Liver (tissue), 3 donors: ENCODE data around the gene ARL3.

Source experiments
- FOXA1 ChIP-seq: IDR thresholded peaks from 2 replicates; pipeline ENCODE4 v1.6.1; 2016; ENCODE audit warnings: antibody characterized with exemption
- FOXA2 ChIP-seq: IDR thresholded peaks from 2 replicates; pipeline ENCODE4 v1.6.1; 2016; ENCODE audit warnings: antibody characterized with exemption
- JUND ChIP-seq, 2 donors: IDR thresholded peaks; 2 replicates each; pipeline ENCODE4 v1.6.1; 2016; ENCODE audit warnings: antibody characterized with exemption in 2 of 2
- RAD21 ChIP-seq, 2 donors: IDR thresholded peaks; 2 replicates each; pipeline ENCODE4 v1.6.1; 2016; ENCODE audit warnings: antibody characterized with exemption in 2 of 2, mild to moderate bottlenecking in 2 of 2
- SP1 ChIP-seq: IDR thresholded peaks from 2 replicates; pipeline ENCODE4 v1.6.1; 2018; ENCODE audit warnings: antibody characterized with exemption, mild to moderate bottlenecking
- TAF1 ChIP-seq: conservative IDR thresholded peaks from 2 replicates; pipeline ENCODE4 v1.6.1; 2016; ENCODE audit warnings: antibody characterized with exemption, mild to moderate bottlenecking
- YY1 ChIP-seq: IDR thresholded peaks from 2 replicates; pipeline ENCODE4 v1.6.1; 2016; ENCODE audit warnings: antibody characterized with exemption, mild to moderate bottlenecking
- TF ChIP-seq, protein P1 (sequence below): IDR thresholded peaks from 2 replicates; pipeline ENCODE4 v1.6.1; 2016; ENCODE audit warnings: antibody characterized with exemption
- TF ChIP-seq, protein P2 (sequence below): fragments of 150-350 bp; IDR thresholded peaks from 2 replicates; pipeline ENCODE4 v1.5.1; 2017; ENCODE audit warnings: improper control_type of control experiment, low read depth, low read length; ENCODE audit not compliant: missing input control
- TF ChIP-seq, protein P3 (sequence below): IDR thresholded peaks from 2 replicates; pipeline ENCODE4 v1.6.1; 2016; ENCODE audit warnings: antibody characterized with exemption, mild to moderate bottlenecking
- TF ChIP-seq, protein P4 (sequence below): IDR thresholded peaks from 2 replicates; pipeline ENCODE4 v1.6.1; 2016; ENCODE audit warnings: antibody characterized with exemption
- donor health status: healthy.
- donor health status: healthy.

DNA sequence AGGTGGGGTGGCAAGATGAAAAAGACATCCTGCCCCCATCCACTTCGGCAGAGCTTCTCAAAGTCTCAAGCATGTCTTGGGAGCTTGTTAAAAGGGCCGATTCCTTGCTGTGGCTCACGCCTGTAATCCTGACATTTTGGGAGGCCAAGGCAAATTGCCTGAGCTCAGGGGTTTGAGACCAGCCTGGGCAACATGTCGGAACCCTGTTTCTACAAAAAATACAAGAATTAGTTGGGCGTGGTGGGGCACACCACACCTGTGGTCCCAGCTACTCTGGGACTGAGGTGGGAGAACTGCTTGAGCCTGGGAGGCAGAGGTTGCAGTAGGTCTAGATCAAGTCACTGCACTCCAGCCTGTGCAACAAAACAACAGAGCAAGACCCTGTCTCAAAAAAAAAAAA, 55.4 kb downstream of the ARL3 start:
- TF ChIP-seq, protein P1, sequence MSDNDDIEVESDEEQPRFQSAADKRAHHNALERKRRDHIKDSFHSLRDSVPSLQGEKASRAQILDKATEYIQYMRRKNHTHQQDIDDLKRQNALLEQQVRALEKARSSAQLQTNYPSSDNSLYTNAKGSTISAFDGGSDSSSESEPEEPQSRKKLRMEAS, result no peak
- TF ChIP-seq, protein P2, sequence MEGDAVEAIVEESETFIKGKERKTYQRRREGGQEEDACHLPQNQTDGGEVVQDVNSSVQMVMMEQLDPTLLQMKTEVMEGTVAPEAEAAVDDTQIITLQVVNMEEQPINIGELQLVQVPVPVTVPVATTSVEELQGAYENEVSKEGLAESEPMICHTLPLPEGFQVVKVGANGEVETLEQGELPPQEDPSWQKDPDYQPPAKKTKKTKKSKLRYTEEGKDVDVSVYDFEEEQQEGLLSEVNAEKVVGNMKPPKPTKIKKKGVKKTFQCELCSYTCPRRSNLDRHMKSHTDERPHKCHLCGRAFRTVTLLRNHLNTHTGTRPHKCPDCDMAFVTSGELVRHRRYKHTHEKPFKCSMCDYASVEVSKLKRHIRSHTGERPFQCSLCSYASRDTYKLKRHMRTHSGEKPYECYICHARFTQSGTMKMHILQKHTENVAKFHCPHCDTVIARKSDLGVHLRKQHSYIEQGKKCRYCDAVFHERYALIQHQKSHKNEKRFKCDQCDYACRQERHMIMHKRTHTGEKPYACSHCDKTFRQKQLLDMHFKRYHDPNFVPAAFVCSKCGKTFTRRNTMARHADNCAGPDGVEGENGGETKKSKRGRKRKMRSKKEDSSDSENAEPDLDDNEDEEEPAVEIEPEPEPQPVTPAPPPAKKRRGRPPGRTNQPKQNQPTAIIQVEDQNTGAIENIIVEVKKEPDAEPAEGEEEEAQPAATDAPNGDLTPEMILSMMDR, result no peak
- TF ChIP-seq JUND (IDR thresholded peaks at IDR 0.05) (no peak), FOXA1 (no peak), SP1 (no peak), YY1 (no peak), TAF1 (no peak), RAD21 (IDR thresholded peaks at IDR 0.05) (no peak), FOXA2 (no peak)
- TF ChIP-seq, protein P3, sequence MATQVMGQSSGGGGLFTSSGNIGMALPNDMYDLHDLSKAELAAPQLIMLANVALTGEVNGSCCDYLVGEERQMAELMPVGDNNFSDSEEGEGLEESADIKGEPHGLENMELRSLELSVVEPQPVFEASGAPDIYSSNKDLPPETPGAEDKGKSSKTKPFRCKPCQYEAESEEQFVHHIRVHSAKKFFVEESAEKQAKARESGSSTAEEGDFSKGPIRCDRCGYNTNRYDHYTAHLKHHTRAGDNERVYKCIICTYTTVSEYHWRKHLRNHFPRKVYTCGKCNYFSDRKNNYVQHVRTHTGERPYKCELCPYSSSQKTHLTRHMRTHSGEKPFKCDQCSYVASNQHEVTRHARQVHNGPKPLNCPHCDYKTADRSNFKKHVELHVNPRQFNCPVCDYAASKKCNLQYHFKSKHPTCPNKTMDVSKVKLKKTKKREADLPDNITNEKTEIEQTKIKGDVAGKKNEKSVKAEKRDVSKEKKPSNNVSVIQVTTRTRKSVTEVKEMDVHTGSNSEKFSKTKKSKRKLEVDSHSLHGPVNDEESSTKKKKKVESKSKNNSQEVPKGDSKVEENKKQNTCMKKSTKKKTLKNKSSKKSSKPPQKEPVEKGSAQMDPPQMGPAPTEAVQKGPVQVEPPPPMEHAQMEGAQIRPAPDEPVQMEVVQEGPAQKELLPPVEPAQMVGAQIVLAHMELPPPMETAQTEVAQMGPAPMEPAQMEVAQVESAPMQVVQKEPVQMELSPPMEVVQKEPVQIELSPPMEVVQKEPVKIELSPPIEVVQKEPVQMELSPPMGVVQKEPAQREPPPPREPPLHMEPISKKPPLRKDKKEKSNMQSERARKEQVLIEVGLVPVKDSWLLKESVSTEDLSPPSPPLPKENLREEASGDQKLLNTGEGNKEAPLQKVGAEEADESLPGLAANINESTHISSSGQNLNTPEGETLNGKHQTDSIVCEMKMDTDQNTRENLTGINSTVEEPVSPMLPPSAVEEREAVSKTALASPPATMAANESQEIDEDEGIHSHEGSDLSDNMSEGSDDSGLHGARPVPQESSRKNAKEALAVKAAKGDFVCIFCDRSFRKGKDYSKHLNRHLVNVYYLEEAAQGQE, result no peak
- TF ChIP-seq, protein P4, sequence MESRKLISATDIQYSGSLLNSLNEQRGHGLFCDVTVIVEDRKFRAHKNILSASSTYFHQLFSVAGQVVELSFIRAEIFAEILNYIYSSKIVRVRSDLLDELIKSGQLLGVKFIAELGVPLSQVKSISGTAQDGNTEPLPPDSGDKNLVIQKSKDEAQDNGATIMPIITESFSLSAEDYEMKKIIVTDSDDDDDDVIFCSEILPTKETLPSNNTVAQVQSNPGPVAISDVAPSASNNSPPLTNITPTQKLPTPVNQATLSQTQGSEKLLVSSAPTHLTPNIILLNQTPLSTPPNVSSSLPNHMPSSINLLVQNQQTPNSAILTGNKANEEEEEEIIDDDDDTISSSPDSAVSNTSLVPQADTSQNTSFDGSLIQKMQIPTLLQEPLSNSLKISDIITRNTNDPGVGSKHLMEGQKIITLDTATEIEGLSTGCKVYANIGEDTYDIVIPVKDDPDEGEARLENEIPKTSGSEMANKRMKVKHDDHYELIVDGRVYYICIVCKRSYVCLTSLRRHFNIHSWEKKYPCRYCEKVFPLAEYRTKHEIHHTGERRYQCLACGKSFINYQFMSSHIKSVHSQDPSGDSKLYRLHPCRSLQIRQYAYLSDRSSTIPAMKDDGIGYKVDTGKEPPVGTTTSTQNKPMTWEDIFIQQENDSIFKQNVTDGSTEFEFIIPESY, result no peak
